ENCODE data around the gene DARS2.
A peak's percentile ranks its signal among the peaks of the same experiment; 100 is the strongest.
"Not testable (repeated sequence)": the region's sequence is repeated elsewhere in the genome, so short reads cannot be mapped to it uniquely, and the experiment has no call there.

The DARS2 gene

GRCh38 chr1:173862146-173862768, 37.8 kb downstream of the DARS2 start:
- not testable (repeated sequence) for DNase-seq (ENCODE audit: low read depth, low spot score)

- no peak for DNase-seq (ENCODE audit: low read depth, low spot score)
Measured at GRCh38 chr1:173862769-173863223, 38.3 kb downstream of the DARS2 start.

- DNase-seq (ENCODE audit: low read depth, low spot score): no peak
Measured at GRCh38 chr1:173863224-173864161, 39.0 kb downstream of the DARS2 start.

- DNase-seq (ENCODE audit: low read depth, low spot score): no peak
Measured at GRCh38 chr1:173864179-173864867, 39.9 kb downstream of the DARS2 start.

GRCh38 chr1:173865468-173866164, 41.1 kb downstream of the DARS2 start:
- no peak for DNase-seq (ENCODE audit: low read depth, low spot score)

GRCh38 chr1:173866413-173867115, 42.1 kb downstream of the DARS2 start:
- DNase-seq (ENCODE audit: low read depth, low spot score): no peak

GRCh38 chr1:173867141-173867752, 42.8 kb downstream of the DARS2 start:
- no peak for DNase-seq (ENCODE audit: low read depth, low spot score)

GRCh38 chr1:173867753-173868265, 43.3 kb downstream of the DARS2 start, which contains the start of gene GAS5:
TSS of gene GAS5 (minus strand) at chr1:173867989.
- DNase-seq (ENCODE audit: low read depth, low spot score): peak; percentile 99

GRCh38 chr1:173868266-173869020, 44.0 kb downstream of the DARS2 start, which contains the start of gene ZBTB37:
TSS of gene ZBTB37 (plus strand) at chr1:173868380. CDS start at chr1:173870226, 1,846 bp downstream.
- DNase-seq (ENCODE audit: low read depth, low spot score): peak; percentile 81

- no peak for DNase-seq (ENCODE audit: low read depth, low spot score)
Measured at GRCh38 chr1:173869021-173869359, 44.5 kb downstream of the DARS2 start.

- DNase-seq (ENCODE audit: low read depth, low spot score): no peak
Measured at GRCh38 chr1:173870252-173871075, 46.0 kb downstream of the DARS2 start.

- no peak for DNase-seq (ENCODE audit: low read depth, low spot score)
Measured at GRCh38 chr1:173871091-173871490, 46.6 kb downstream of the DARS2 start.

- DNase-seq (ENCODE audit: low read depth, low spot score): no peak
Measured at GRCh38 chr1:173871500-173871899, 47.0 kb downstream of the DARS2 start.

- DNase-seq (ENCODE audit: low read depth, low spot score): no peak
Measured at GRCh38 chr1:173876732-173877131, 52.3 kb downstream of the DARS2 start.

GRCh38 chr1:173878251-173878650, 53.8 kb downstream of the DARS2 start:
- DNase-seq (ENCODE audit: low read depth, low spot score): no peak

- DNase-seq (ENCODE audit: low read depth, low spot score): not testable (repeated sequence)
Measured at GRCh38 chr1:173881117-173881516, 56.6 kb downstream of the DARS2 start.

GRCh38 chr1:173884701-173885100, 60.2 kb downstream of the DARS2 start:
- no peak for DNase-seq (ENCODE audit: low read depth, low spot score)

Data from activated CD4-positive, CD25-positive, alpha-beta regulatory T cell treated with anti-CD3 and anti-CD28 coated beads, Interleukin-2, amount 50 U/mL, for 16 hours (primary cell).